DMS53 treated with DMSO at 0.1 percent for 48 hours (cell line): ENCODE measurements around the gene WNT9B.
A peak's percentile ranks its signal among the peaks of the same experiment; 100 is the strongest.
"Not testable (repeated sequence)": the region's sequence is repeated elsewhere in the genome, so short reads cannot be mapped to it uniquely, and the experiment has no call there.

Experiments used
- DNase-seq: peaks from one replicate; lab custom pipeline; 2025; ENCODE audit not compliant: unreplicated experiment; lab: John Stamatoyannopoulos, UW

WNT9B gene

GRCh38 chr17:46908068-46908737 is 56.8 kb downstream of the WNT9B start:
- no peak for DNase-seq

- DNase-seq: no peak
Measured at GRCh38 chr17:46910179-46910927, 59.0 kb downstream of the WNT9B start.

GRCh38 chr17:46911311-46911710 is 59.9 kb downstream of the WNT9B start:
- no peak for DNase-seq

- no peak for DNase-seq
Measured at GRCh38 chr17:46915596-46915995, 64.2 kb downstream of the WNT9B start.

- DNase-seq: no peak
Measured at GRCh38 chr17:46916211-46916610, 64.8 kb downstream of the WNT9B start.

- no peak for DNase-seq
Measured at GRCh38 chr17:46916623-46917022, 65.2 kb downstream of the WNT9B start.

GRCh38 chr17:46917041-46917440 is 65.7 kb downstream of the WNT9B start:
- DNase-seq: no peak

GRCh38 chr17:46917516-46917915 is 66.1 kb downstream of the WNT9B start:
- no peak for DNase-seq

GRCh38 chr17:46921962-46922361 is 70.6 kb downstream of the WNT9B start:
- DNase-seq: not testable (repeated sequence)

- no peak for DNase-seq
Measured at GRCh38 chr17:46922487-46922803, 71.1 kb downstream of the WNT9B start.

- peak; percentile 97 for DNase-seq
Measured at GRCh38 chr17:46922804-46923635, 71.6 kb downstream of the WNT9B start, which contains the start of gene GOSR2. Gene GOSR2 (plus strand): TSS chr17:46923160. CDS start chr17:46923193, 33 bp downstream.

- DNase-seq: no peak
Measured at GRCh38 chr17:46925185-46925868, 73.9 kb downstream of the WNT9B start.

GRCh38 chr17:46928467-46929261 is 77.3 kb downstream of the WNT9B start:
- DNase-seq: no peak

- no peak for DNase-seq
Measured at GRCh38 chr17:46929413-46929812, 78.0 kb downstream of the WNT9B start.

- no peak for DNase-seq
Measured at GRCh38 chr17:46930051-46930450, 78.7 kb downstream of the WNT9B start.

GRCh38 chr17:46931596-46931995 is 80.2 kb downstream of the WNT9B start:
- no peak for DNase-seq

GRCh38 chr17:46935658-46936266 is 84.4 kb downstream of the WNT9B start:
- no peak for DNase-seq
